ENCODE measurements around the gene MANBA.

DNA sequence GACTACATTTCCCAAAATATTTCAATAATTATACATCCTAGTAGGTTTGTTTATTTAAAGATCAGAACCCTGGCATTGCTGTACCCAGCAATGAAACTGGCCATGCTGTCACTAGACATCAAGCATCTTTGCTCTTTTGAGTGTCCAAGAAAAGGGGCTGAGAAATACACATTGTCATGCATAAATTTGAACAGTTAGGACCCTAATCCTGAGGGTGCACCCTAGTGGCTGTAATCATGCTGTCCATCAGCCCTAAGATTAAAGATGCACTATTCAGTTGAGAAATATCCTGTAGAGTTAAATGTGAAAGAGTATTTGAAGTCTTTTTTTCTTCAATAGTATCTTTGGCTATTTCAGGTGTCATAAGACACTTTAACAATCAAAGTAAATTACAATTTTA lies 150.8 kb downstream of the MANBA start:
- TF ChIP-seq SUZ12 (IDR thresholded peaks at IDR 0.05; ENCODE audit: extremely low read depth, insufficient read depth, insufficient read length) (no peak), YY1 (IDR thresholded peaks at IDR 0.05; ENCODE audit: insufficient read depth, insufficient read length) (no peak)

Data from NT2/D1 (cell line).